AML-193 (cell line): ENCODE data around the gene NOP56.
"Not testable (repeated sequence)": the region's sequence is repeated elsewhere in the genome, so short reads cannot be mapped to it uniquely, and the experiment has no call there.

Experiments used
- DNase-seq, 2 experiments: peaks; one replicate each; lab custom pipeline; 2025; lab: John Stamatoyannopoulos, UW

NOP56 gene

DNA sequence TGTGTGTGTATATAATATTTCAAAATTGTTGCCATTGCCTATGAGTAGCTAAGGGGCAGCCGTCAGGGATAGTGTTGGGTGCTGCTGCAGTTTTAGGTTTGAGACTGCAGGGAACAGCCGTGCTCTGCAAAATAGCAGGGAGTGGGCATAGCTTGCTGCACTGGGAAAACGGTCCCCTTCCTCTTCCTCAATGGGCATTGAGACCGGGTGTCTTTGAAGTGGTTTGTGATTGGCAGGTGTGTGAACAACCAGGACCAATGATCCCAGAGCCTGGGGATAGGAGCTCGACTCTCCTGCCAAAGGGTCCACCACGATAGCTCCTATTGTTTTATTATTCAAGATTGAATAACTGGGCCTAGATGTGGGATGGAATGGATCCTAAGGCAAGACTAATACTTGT, 35.1 kb downstream of the NOP56 start:
- no peak for DNase-seq

DNA sequence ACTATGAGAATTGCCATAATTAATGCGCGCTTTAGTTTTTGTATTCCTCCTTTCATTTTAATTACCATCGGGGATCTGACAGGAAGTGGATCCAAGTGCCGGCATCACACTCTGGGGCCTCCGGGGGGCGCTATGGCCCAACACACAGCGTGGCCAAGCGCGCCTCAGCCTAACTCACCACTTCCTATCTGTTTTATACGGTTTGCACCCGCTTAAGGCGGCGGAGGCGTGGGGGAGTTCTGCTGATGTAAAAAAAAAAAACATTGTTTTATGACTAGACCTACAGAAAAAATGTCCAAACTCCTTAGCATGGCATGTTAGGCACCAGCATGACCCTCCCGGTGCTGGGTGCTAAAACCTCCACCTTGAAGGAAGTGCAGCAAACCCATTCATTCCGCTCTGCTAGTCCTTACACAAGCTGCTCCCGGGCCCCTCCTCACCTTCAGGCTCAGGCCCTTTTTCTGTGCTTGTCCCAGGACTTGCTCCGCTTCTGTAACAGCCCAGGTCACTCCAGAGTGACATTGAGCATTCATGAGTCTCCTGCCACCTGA, 35.7 kb downstream of the NOP56 start:
- DNase-seq: peak; percentile 83 to 84

DNA sequence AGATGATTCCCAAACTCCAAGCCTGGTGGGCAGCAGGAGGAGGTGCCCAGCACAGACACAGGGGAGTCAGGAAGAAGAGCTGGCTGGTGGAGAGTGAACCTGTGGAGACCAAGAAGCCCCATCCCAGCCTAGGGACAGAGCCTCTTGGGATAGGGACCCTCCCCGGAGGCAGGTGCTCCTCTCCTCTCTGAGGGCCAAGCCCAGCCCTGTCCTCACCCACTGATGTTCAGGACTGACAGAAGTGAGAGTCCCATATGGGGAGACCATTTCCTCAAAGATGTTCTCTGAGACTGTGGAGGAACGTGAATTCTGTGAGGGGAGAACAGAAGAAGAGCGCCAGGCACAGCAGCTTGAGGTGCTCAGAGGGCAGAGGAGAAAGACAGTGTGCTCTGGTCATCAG, 37.8 kb downstream of the NOP56 start:
- no peak for DNase-seq

DNA sequence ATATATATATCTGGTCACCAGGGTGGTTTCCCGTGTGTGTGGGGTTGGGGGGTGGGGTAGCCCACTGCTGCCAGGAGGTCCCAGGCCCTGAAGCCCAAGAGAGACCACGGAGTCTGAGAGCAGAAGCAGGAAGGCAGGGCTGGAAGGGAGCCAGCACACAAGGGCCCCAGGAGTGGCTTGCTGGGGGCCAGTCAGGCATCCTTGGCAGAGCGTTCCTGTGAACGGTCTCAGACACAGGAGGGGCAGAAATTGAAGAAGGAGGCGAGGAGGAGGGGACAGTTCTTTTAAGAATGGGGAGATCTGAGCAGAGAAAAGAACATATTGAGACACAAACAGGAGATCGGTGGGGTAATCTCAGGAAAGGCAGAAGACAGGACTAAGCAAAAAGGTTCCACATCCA, 38.3 kb downstream of the NOP56 start:
- no peak for DNase-seq

DNA sequence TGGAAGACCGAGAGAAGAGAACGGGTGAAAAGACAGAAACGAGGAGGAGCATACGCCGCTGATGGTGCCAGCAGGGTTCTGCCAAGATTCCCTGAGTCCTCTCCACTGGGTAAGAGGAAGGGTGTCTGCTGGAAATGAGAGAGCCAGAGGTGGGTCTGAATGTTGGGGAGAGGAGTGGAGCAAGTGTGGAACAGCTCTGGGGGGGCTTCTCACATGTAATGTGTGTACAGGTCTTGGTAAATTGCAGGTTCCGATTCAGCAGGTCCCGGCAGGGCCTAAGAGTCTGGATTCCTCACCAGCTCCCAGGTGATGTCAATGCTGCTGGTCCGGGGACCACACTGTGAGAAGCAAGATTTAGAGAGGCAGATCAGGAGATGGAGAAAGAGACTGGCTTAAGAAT, 38.7 kb downstream of the NOP56 start:
- DNase-seq: no peak

DNA sequence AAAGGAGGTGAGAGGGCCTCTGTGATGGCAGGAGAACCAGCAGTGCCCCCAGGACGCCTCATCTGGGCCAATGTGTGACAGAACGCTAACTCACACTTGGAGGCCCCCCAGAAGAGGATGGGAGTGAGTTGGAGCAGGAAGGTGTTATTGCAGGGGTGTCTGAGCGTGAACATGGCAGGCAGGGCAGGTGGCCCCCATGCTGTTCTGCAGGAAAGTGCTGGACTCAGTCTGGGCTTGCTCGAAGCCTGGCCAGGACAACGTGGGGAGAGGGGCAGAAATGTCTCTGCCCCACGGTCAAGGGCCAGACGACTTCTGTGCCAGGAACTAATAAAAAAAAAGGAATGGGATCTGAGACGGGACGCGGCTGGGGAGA, 39.2 kb downstream of the NOP56 start:
- DNase-seq: no peak

DNA sequence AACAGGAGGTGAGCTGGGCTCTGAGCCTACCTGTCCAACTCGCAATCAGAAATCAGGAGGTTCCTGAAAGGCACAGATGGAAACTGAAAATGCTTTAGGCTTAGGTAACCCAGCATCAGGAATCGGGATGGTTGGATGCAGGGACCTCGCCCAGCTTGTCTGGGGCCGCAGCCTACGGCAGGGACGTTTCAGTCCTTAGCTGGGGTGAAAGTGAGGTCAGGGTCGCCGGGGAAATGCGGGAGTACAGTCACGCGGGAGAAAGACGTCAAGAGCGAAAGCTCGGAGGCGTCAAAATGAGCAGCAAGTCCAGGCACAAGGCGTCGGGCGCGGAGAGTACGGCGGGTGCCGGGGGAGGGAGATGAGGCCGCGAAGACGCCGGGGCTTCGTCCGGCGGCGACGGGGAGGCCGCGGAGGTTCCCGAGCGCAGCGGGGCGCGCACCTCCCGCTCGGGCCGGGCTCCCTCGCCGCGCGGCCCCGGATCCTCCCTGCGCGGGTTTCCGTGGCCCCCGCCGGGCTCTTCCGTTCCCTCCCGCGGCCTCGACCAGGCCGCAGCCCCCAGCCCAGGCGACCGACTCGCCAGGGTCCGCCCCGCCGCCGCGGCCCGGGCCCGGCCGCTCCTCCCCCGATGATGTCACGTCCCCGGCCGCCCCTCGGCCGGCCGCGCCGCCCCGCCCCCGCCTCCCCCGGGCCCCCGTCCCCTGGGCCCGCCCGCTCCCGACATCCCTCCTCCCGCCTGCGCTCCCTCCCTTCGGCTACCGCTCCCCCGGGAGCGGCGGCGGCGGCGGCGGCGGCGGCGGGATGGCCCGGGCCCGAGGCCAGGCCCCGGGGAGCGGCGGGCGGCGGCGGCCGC, 39.8 kb downstream of the NOP56 start, which contains the start of gene EBF4:
Gene EBF4, plus strand, starts transcription at position 745 of the 850 bp plus-strand sequence. CDS start 866 bp downstream, outside the sequence.
- DNase-seq: no peak

DNA sequence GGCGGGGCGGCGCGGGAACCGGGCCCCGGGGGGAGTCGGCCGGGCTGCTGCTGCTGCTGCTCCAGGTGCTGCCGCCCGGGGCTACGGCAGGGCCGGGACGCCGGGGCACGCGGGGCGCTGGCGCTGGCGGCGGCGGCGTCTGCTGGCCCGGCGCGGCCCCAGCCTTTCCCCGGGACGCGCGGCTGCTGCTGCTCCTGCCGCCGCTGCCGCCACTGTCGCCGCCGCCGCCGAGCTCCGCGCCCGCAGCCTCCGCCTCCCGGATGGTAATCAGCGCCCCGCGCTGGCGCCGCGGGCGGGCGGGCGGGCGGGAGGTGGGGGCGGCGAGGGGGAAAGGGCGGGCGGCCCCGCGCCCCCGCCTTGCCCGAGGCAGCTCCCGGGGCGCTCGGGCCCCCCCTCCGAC, 40.5 kb downstream of the NOP56 start:
- DNase-seq: no peak

DNA sequence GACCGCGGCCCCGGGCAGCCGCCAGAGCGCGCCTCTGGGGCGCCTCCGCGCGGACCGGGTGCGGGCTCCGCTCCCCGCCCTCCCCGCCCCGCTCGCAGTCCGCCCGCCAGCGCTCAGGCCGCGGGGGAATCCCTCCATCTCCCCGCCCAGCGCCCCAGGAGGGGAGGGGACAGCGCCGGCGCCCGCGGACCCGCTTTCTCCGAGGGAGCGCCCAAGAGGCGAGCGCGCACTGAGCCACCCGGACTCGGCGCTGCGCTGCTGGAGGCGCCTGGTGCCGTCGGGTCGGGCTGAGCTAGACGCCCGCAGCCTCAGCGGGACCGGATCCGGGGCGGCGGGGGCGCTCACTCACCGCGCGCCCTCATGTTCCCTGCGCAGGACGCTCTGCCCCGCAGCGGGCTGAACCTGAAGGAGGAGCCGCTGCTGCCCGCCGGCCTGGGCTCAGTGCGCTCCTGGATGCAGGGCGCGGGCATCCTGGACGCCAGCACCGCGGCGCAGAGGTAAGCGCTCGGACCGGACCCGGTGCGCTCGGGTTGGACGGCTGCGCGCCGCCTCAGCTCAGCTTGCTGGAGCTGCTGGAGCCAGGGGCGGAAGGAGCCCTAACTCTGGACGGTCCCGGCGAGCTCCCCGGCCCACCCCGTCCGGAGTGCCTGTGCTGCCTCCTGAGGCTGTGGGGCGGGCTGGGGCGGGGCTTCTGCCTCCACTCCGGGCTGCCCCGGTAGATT, 41.0 kb downstream of the NOP56 start:
- no peak for DNase-seq

DNA sequence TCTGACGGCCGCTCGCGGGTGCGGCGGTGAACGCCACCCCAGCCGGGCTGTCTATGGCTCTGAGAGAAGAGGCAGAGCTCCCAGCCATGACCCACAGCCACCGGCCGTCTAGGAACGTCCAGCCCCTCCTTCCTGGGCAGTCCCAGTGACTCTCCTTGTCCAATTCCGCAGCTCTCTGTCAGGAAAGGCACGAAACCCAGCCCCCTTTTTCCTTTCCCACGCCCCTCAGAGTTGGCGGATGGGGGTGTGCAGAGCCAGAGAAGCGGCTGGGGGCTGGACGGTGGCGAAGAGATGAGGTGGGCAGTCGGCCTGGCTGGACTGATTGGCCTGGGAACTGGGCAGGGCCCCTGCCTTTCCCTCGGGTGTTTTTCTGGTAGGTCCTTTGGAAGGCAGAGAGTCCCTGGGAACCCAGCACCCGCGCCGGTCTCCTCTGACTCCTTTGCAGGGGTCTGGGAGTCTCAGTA, 41.6 kb downstream of the NOP56 start:
- no peak for DNase-seq

DNA sequence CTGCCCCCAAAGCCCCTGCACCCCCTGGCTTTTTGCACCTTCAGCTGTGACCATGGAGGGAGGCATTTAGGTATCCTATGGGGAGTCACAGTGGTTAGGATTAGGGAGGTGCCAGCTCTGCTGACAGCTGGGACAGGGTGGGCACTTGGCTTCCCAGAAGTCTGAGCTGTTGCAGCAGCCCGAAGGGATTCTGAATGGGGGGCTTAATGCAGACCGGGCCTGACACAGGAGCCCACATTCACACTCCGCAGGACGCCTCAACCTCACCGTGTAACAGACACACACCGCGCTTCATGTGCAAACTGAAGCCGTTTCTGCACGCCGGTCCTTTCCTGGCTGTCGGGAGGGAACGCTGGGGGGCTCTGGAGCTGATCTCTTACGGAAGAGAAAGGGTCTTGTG, 42.1 kb downstream of the NOP56 start:
- no peak for DNase-seq

DNA sequence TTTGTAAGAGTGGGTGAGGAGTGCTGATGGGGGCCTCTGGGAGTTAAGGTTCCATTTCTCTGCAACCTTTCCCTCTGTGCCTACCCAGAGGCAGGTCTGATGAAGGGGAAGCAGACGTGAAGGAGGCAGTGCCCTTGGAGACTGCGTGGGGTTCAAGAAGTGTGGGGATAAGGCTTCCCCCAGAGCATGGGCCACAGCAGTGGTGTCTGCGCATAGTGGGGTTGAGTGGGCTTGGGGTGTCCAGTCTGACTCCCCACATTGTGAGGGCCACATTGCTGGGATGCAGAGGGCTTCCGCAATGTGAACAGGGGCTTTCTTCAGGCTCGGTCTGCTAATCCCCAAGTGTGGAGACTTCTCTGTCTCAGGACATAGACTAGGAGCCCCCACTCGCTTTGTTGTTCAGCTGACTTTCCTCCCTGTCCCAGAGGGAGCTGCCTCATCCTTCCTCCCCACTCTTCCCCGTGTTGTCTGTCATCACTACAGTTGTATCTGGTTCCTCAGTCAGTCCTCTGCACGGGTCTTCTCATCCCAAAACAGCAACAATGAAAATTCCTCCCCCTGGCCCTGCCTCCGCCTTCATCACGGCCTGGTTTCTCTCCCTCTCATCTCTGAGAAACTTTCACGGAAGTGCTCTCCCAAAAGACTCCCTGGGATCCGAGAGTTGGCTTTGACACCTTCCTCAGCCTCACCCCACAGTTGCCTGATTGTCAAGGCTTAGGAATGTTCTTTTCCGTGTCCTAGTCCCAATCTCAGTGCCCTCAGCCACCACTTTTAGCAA, 43.0 kb downstream of the NOP56 start:
- no peak for DNase-seq

DNA sequence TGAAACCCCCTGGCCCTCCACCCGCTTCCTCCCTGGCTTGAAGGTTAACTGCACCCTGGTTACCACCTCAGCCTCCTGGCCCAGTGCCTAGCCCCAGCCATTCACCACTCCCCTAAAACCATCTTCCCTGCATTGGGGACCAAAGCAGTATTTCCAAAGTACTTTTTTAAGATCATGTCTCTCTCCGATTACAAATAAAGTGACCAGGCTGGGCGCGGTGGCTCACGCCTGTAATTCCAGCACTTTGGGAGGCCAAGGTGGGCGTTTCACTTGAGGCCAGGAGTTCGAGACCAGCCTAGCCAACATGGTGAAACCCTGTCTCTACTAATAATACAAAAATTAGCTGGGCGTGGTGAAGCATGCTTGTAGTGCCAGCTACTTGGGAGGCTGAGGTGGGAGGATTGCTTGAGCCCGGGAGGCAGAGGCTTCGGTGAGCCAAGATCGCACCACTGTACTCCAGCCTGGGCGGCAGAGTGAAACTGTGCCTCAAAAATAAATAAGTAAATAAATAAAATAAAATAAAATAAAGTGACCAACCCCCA, 43.6 kb downstream of the NOP56 start:
- not testable (repeated sequence) for DNase-seq

DNA sequence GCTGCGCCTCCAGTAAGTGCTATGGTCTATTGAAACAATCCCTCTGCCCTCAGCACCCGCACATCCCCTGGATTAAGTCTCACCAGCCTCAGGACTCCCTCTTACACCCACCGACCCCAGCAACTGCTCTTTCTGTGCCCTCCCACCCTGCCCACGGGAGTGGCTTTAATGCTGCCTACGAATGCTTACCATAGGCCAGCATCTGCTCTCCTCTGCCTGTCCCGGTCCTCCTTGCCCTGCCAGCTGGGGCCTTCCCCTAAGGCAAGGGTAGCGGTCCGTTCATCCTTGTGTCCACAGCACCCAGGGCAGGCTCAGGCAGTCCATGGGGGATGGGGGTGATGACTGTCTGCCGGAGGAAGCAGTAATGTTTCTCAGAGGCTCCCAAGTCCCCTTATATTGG, 44.2 kb downstream of the NOP56 start:
- no peak for DNase-seq

DNA sequence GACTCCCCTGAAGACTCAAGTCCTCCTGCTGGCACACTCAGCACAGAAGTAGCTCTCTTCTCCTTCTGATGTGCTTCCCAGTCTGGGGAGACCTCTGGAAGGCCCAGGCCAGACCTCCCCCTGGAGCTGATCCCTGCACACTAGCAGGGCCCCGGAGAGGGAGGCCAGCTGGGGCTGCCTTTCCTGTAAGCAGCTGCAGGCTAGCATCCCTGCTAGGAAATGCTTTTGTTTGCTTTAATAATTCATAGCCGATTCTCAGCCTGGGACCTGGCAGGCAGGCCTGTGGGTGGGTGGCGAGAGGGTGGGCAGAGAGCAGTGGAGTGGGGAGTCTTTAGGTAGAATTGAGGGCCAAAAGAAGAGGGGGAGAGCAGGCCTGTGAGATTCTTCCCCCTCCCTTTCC, 45.3 kb downstream of the NOP56 start:
- DNase-seq: no peak

DNA sequence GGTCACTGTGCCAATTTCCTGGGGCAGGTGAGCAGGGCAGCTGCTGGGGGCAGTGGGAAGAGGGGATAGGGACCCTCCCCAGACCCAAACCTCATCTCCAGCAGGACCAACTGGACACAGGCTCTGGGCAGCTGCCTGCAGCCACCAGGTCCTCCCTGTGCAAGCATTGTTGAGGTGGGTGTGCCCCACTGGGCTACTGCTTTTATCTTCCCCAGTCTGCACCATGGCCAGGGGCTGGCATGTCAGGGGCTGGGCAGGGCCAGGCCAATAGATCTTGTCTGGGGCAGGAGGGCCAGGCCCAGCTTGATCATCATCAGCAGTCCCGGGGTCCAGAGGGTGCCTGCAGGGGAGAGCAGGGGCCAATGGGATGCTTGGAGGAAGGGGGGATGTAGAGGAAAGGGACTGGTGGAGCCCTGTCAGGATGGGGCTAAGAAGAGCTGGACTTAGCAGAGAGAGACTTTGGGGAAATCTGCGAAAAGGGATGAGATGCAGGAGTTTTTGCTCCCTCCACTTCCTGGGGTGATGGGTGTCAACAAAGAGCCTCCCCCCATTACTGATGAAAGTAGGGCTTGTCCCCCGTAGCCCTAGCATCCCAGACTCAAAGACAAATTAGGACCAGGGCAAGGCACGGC, 45.9 kb downstream of the NOP56 start:
- no peak for DNase-seq

DNA sequence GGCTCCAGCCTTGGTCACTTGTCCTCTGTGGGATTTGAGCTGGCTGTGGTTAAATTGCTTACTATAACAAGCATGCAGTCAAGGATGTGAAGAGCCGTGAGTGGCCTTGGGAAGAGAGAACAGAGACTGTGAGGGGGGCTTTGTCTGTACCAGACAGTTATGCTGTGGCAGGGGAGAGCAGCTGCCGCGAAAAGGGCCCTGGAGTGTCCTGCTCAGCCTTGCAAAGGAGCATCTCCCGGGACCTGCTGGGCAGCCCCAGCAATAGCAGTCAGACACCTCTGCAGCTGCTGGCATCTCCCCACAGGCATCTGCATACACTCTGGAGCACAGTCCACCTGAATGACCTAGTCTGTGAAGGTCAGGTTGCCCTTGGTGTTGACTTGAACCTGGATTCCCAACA, 46.5 kb downstream of the NOP56 start:
- DNase-seq: no peak

DNA sequence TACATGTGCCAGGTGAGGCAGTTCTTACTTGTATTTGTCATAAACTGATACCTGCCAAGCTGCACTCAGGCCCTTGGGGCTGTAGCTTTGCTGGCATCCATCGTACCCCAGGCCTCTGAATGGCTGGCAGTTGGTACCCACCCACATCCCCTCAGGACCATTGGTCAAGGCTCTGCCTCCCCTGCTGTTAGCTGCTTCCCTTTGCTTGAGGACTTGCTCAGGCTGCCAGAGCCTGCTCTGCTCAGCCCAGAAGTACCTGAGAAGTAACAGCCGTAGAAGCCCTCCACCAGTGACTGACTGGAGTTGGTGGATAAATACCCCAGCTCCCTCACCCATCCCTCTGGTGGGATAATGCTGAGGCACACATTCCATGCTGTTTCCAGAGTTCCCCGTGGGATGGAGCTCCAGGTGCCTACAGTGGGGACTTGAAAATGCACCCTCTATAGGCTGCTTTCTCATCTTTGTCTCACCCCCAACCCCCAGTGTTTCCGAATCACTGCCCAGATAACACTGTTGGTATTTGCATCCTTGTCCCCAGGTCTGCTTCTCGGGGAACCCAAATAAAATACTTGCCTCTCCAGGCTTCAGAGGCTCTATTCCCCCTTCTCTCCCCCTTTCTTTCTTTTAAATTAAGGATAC, 47.5 kb downstream of the NOP56 start:
- no peak for DNase-seq

DNA sequence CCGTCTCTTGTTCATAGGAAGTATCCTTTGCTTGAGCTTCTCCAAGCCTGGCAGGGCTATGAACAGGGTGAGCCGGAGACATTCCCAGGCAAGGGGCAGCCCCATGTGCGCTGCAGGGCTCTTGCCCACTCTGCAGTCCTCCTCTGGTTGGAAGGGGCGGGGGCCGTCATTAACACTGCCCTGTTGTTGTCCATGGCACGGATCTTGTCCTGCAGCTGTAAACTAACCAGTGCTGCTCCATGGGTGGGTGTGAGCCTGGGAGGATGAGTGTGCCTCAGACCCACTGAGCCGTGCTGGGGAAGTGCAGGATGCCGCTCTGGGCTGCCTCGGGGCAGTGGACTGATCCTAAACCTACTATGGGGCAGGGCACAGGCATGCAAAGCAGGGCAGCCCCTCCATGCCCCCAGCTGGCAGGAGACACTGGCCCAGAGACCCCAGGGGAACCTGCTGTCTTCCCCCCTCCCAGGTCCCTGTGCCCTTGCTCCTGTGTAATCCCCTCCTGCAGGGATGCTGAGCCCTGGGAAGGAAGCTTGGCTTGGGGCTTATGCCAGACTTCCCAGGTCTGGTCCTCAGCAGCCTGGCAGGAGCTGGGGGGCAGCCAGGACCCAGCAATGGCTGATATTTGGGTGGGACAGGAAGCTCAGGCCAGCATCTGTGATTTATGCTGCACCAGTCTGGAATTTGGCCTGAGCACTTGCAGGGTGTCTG, 48.6 kb downstream of the NOP56 start:
- no peak for DNase-seq

DNA sequence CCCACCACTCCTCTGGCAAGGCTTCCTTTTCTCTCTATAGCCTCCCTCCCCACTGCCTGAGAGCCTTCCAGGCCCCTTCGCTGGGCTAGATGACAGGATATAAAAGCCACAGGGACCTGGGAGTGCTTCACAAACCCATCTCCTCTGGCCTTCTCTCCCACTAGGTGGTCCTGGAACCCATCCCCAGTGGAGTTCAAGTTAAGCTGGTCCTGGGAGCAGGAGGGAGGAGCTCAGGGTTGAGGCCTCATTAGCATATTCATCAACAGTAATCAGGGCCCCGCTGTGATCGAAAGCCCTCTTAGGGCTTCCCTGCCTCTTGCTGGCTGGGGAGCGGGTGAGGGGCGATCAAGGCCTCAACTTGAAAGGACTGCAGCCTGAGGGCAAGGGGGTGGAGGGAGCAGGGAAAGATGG, 49.2 kb downstream of the NOP56 start:
- DNase-seq: no peak
